ENCODE data around the gene BIRC2. TPM values are rescaled to one million over a fixed set of nuclear protein-coding genes. Genes with fewer than 3 reads are reported as not detected.

The BIRC2 gene
- polyA plus RNA-seq, 1 donor = 60.9 TPM

DNA sequence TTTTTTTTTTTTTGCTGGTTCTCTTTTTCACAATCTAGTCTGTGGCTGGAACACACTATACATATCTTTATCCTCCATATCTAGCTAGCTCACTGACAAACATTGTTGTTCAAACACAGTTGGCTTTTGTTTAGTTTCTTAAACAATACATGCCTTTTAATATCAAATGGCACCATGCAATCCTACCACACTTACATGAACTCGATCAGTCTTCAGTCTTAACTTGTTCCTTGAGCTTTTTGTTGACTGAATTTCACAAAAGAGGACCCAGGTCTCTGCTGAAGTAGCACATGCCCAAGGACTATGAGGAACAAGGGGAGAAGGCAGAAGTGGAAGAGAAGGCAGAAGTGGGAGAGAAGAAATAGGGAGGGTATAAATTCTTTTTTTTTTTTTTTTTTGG, 80.1 kb downstream of the BIRC2 start:
- Histone ChIP-seq H3K27me3 (ENCODE audit: control insufficient read depth, insufficient read depth, low read length) (no peaks in the 10 kb centered on the region), H3K4me1 (ENCODE audit: control insufficient read depth, insufficient read depth, low read length) (no peaks in the 10 kb centered on the region), H3K4me3 (ENCODE audit: low read length) (no peak overlapping the region), H3K36me3 (ENCODE audit: control insufficient read depth, insufficient read depth, low read length) (peaks cover 14% of the 10 kb centered on the region), H3K27ac (ENCODE audit: low read length) (no peak overlapping the region), H3K9me3 (ENCODE audit: control insufficient read depth, low read depth, low read length) (no peaks in the 10 kb centered on the region)
- WGBS (ENCODE audit: insufficient coverage, low lambda C conversion rate) = no CpG with 5 or more reads among the region's 1 CpG
- DNase-seq = no peak

Other genes starting within 250 kb of the BIRC2 start
- gene YAP1, start 236.8 kb upstream of the BIRC2 start, polyA plus RNA-seq = 74.3 TPM
- gene BIRC3, start 29.7 kb upstream of the BIRC2 start, polyA plus RNA-seq = 5.7 TPM
- 141 TPM for gene TMEM123, start 105.6 kb downstream of the BIRC2 start, polyA plus RNA-seq
- not detected for gene MMP7, start 183.5 kb downstream of the BIRC2 start, polyA plus RNA-seq

Measured in large intestine (tissue), 3 donors.